Liver (tissue), 3 donors: ENCODE results near the gene SHQ1.

Source experiments
- JUND ChIP-seq, 2 donors: IDR thresholded peaks; 2 replicates each; pipeline ENCODE4 v1.6.1; 2016; ENCODE audit warnings: antibody characterized with exemption in 2 of 2
- RAD21 ChIP-seq, 2 donors: IDR thresholded peaks; 2 replicates each; pipeline ENCODE4 v1.6.1; 2016; ENCODE audit warnings: antibody characterized with exemption in 2 of 2, mild to moderate bottlenecking in 2 of 2
- REST ChIP-seq: IDR thresholded peaks from 2 replicates; pipeline ENCODE4 v1.6.1; 2016; ENCODE audit warnings: antibody characterized with exemption, mild to moderate bottlenecking
- RXRA ChIP-seq, 2 donors: IDR thresholded peaks; 2 replicates each; pipeline ENCODE4 v1.6.1; 2017 to 2018; ENCODE audit warnings: antibody characterized with exemption in 2 of 2, mild to moderate bottlenecking in 1 of 2
- TAF1 ChIP-seq: conservative IDR thresholded peaks from 2 replicates; pipeline ENCODE4 v1.6.1; 2016; ENCODE audit warnings: antibody characterized with exemption, mild to moderate bottlenecking
- TF ChIP-seq, protein P1 (sequence below): IDR thresholded peaks from 2 replicates; pipeline ENCODE4 v1.6.1; 2016; ENCODE audit warnings: antibody characterized with exemption
- TF ChIP-seq, protein P2 (sequence below): fragments of 150-350 bp; IDR thresholded peaks from 2 replicates; pipeline ENCODE4 v1.5.1; 2017; ENCODE audit warnings: improper control_type of control experiment, low read depth, low read length; ENCODE audit not compliant: missing input control
- donor health status: healthy.
- donor health status: healthy.

GRCh38 chr3:72727172-72727571 is 121.1 kb downstream of the SHQ1 start:
- TF ChIP-seq, protein P1, sequence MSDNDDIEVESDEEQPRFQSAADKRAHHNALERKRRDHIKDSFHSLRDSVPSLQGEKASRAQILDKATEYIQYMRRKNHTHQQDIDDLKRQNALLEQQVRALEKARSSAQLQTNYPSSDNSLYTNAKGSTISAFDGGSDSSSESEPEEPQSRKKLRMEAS, result no peak
- no peak for TF ChIP-seq TAF1
- TF ChIP-seq, protein P2, sequence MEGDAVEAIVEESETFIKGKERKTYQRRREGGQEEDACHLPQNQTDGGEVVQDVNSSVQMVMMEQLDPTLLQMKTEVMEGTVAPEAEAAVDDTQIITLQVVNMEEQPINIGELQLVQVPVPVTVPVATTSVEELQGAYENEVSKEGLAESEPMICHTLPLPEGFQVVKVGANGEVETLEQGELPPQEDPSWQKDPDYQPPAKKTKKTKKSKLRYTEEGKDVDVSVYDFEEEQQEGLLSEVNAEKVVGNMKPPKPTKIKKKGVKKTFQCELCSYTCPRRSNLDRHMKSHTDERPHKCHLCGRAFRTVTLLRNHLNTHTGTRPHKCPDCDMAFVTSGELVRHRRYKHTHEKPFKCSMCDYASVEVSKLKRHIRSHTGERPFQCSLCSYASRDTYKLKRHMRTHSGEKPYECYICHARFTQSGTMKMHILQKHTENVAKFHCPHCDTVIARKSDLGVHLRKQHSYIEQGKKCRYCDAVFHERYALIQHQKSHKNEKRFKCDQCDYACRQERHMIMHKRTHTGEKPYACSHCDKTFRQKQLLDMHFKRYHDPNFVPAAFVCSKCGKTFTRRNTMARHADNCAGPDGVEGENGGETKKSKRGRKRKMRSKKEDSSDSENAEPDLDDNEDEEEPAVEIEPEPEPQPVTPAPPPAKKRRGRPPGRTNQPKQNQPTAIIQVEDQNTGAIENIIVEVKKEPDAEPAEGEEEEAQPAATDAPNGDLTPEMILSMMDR, result no peak
- TF ChIP-seq RAD21 (IDR thresholded peaks at IDR 0.05), result no peak
- TF ChIP-seq JUND (IDR thresholded peaks at IDR 0.05), result no peak
- TF ChIP-seq RXRA (IDR thresholded peaks at IDR 0.05), result no peak
- no peak for TF ChIP-seq REST
